ENCODE results near the gene RAD51AP2.

DNA sequence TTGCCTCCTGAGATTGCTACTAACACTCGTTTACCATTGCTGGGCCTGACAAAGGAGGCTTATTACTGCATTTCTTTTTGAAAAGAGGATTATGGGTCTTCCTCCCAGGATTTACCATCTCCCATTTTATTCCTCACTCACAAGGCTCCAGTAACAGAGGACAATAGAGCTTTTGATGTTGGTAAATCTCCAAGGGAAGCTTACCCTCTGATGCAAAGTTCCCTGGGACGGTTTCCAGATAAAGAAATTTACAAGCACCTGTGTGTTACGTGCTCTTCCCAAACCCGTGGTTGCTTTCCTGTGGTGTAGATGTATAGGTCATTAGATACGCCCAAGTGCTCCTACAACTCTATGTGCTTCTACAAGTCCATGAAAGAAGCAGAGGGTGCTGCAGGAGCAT is 39.4 kb upstream of the RAD51AP2 start:
- TF ChIP-seq, protein P1, sequence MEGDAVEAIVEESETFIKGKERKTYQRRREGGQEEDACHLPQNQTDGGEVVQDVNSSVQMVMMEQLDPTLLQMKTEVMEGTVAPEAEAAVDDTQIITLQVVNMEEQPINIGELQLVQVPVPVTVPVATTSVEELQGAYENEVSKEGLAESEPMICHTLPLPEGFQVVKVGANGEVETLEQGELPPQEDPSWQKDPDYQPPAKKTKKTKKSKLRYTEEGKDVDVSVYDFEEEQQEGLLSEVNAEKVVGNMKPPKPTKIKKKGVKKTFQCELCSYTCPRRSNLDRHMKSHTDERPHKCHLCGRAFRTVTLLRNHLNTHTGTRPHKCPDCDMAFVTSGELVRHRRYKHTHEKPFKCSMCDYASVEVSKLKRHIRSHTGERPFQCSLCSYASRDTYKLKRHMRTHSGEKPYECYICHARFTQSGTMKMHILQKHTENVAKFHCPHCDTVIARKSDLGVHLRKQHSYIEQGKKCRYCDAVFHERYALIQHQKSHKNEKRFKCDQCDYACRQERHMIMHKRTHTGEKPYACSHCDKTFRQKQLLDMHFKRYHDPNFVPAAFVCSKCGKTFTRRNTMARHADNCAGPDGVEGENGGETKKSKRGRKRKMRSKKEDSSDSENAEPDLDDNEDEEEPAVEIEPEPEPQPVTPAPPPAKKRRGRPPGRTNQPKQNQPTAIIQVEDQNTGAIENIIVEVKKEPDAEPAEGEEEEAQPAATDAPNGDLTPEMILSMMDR (conservative IDR thresholded peaks at IDR 0.05; ENCODE audit: low read length) = no peak
- no peak for TF ChIP-seq EZH2phosphoT487 (IDR thresholded peaks at IDR 0.05; ENCODE audit: borderline replicate concordance)
